GM12878 (cell line): ENCODE measurements around the gene CSNK1G3.

Experiments used
- ATF3 ChIP-seq: IDR thresholded peaks from 2 replicates; pipeline ENCODE4 v1.6.1; 2011; ENCODE audit warnings: low read depth, mild to moderate bottlenecking, low read length, moderate library complexity, borderline replicate concordance; ENCODE audit errors: extremely low read depth
- CHD2 ChIP-seq: IDR thresholded peaks from 2 replicates; pipeline ENCODE4 v1.6.1; 2011; ENCODE audit warnings: low read depth, low read length, improper control_type of control experiment, borderline replicate concordance
- CTCF ChIP-seq, 3 experiments: IDR thresholded peaks in 2 of 3; conservative IDR thresholded peaks in 1 of 3; 2 replicates each; pipeline ENCODE4 v1.5.1; 2011; ENCODE audit warnings: low read depth in 3 of 3, low read length in 3 of 3, mild to moderate bottlenecking in 3 of 3, control low read depth in 2 of 3, moderate library complexity in 2 of 3, inconsistent platforms in 1 of 3, mixed read lengths in 1 of 3; ENCODE audit not compliant: control insufficient read depth in 2 of 3, insufficient read depth in 1 of 3; ENCODE audit errors: extremely low read depth in 1 of 3
- EGR1 ChIP-seq, 2 experiments: IDR thresholded peaks; 1 replicate in 1 of 2; 2 replicates in 1 of 2; pipeline ENCODE4 v1.6.1; 2011 to 2012; ENCODE audit warnings: low read depth in 2 of 2, low read length in 2 of 2, borderline replicate concordance in 1 of 2, mild to moderate bottlenecking in 1 of 2, moderate library complexity in 1 of 2
- FOS ChIP-seq: IDR thresholded peaks from 3 replicates; pipeline ENCODE4 v1.6.1; 2011; ENCODE audit warnings: borderline replicate concordance; ENCODE audit not compliant: insufficient read length; ENCODE audit errors: extremely low read depth
- NR2C2 ChIP-seq: IDR thresholded peaks from 2 replicates; pipeline ENCODE4 v1.6.1; 2011; ENCODE audit warnings: borderline replicate concordance, low read depth; ENCODE audit not compliant: control insufficient read depth, insufficient read length
- NRF1 ChIP-seq: conservative IDR thresholded peaks from 2 replicates; pipeline ENCODE4 v1.6.1; 2011; ENCODE audit warnings: mild to moderate bottlenecking, low read depth, low read length, improper control_type of control experiment
- SMC3 ChIP-seq: IDR thresholded peaks from 2 replicates; pipeline ENCODE4 v1.6.1; 2011; ENCODE audit warnings: low read length, improper control_type of control experiment, borderline replicate concordance
- SRF ChIP-seq, 2 experiments: IDR thresholded peaks; 2 replicates each; pipeline ENCODE4 v1.6.1; 2011; ENCODE audit warnings: low read depth in 2 of 2, low read length in 2 of 2, mild to moderate bottlenecking in 1 of 2, moderate library complexity in 1 of 2
- ZNF274 ChIP-seq: IDR thresholded peaks from one replicate; pipeline ENCODE4 v1.8.0; 2011; ENCODE audit not compliant: insufficient read length, insufficient read depth

GRCh38 chr5:123651234-123651633, 139.3 kb downstream of the CSNK1G3 start:
- TF ChIP-seq EGR1 (IDR thresholded peaks at IDR 0.05; ENCODE audit: borderline replicate concordance in 1 of 2, low read depth in 2 of 2, low read length in 2 of 2) (no peak), ATF3 (no peak), SMC3 (no peak), CTCF (IDR thresholded peaks at IDR 0.05 in 2 of 3, conservative IDR thresholded peaks at IDR 0.05 in 1 of 3; ENCODE audit: control insufficient read depth in 2 of 3, extremely low read depth in 1 of 3, insufficient read depth in 1 of 3, low read depth in 3 of 3, low read length in 3 of 3) (no peak), ZNF274 (no peak), FOS (no peak), NR2C2 (no peak), CHD2 (no peak), SRF (IDR thresholded peaks at IDR 0.05; ENCODE audit: low read depth in 2 of 2, low read length in 2 of 2) (no peak), NRF1 (no peak)
